B cell (primary cell): ENCODE data around the gene FAAH.

ENCODE experiments used
- CTCF ChIP-seq: fragments of 200-600 bp; IDR thresholded peaks from one replicate; pipeline ENCODE4 v1.8.0; 2022; ENCODE audit warnings: antibody characterized with exemption, mild to moderate bottlenecking
- EZH2 ChIP-seq: IDR thresholded peaks from 2 replicates; pipeline ENCODE4 v1.6.1; 2012; ENCODE audit warnings: borderline replicate concordance, low read depth, mild to moderate bottlenecking, moderate library complexity, low read length; ENCODE audit not compliant: insufficient read depth, poor library complexity, severe bottlenecking

GRCh38 chr1:46369542-46370213, 24.4 kb upstream of the FAAH start:
- TF ChIP-seq EZH2 (no peak), CTCF (no peak)
